OCI-LY3 (cell line): Measurements from ENCODE around the gene ALG2.

Experiments
- EZH2phosphoT487 ChIP-seq: fragments of 200-600 bp; shearing (Covaris generic); IDR thresholded peaks from 2 replicates; pipeline ENCODE4 v1.6.1; 2018; ENCODE audit warnings: antibody characterized with exemption, mixed run types, low read depth
- TF ChIP-seq, protein P1 (sequence below): fragments of 200-600, 300-600 bp; sonication (generic); IDR thresholded peaks from 2 replicates; pipeline ENCODE4 v1.5.1; 2014; ENCODE audit warnings: antibody characterized with exemption, low read length, low read depth

DNA sequence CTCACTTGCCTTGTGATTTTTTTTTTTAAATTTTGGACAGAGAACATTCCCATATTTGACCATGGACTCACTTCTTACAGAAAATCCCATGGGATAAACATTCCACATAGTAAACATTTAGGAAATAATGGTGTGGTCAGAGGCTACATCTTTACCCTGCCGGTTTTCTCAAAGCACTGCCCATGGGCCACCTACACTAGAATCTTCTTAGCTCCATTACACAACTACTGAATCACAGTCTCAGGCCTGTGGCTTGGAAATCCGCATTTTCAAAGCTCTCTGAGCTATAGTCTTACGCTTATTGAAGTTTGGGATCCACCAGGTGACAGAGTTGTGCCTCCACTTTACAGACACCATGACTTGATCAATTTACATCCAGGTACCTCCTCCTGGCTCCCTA lies 39.4 kb downstream of the ALG2 start:
- TF ChIP-seq, protein P1, sequence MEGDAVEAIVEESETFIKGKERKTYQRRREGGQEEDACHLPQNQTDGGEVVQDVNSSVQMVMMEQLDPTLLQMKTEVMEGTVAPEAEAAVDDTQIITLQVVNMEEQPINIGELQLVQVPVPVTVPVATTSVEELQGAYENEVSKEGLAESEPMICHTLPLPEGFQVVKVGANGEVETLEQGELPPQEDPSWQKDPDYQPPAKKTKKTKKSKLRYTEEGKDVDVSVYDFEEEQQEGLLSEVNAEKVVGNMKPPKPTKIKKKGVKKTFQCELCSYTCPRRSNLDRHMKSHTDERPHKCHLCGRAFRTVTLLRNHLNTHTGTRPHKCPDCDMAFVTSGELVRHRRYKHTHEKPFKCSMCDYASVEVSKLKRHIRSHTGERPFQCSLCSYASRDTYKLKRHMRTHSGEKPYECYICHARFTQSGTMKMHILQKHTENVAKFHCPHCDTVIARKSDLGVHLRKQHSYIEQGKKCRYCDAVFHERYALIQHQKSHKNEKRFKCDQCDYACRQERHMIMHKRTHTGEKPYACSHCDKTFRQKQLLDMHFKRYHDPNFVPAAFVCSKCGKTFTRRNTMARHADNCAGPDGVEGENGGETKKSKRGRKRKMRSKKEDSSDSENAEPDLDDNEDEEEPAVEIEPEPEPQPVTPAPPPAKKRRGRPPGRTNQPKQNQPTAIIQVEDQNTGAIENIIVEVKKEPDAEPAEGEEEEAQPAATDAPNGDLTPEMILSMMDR = no peak
- no peak for TF ChIP-seq EZH2phosphoT487
